Neural cell (in vitro differentiated cells): ENCODE data around the gene ABL2.

Experiments used
- EP300 ChIP-seq: fragments of 450-650 bp; conservative IDR thresholded peaks from 2 replicates; pipeline ENCODE4 v1.6.1; 2014; ENCODE audit warnings: antibody characterized with exemption, mild to moderate bottlenecking, moderate library complexity; ENCODE audit not compliant: poor library complexity, severe bottlenecking
- EZH2 ChIP-seq: fragments of 200-600, 300-800 bp; shearing (Covaris generic), sonication (generic); IDR thresholded peaks from 2 replicates; pipeline ENCODE4 v1.6.1; 2014; ENCODE audit warnings: antibody characterized with exemption, low read length, borderline replicate concordance, mild to moderate bottlenecking; ENCODE audit not compliant: insufficient read depth, poor library complexity, severe bottlenecking
- MXI1 ChIP-seq: fragments of 450-650 bp; conservative IDR thresholded peaks from 2 replicates; pipeline ENCODE4 v1.6.1; 2014; ENCODE audit warnings: antibody characterized with exemption, mild to moderate bottlenecking; ENCODE audit not compliant: poor library complexity, severe bottlenecking
- POLR2AphosphoS5 ChIP-seq: IDR thresholded peaks from 2 replicates; pipeline ENCODE4 v1.6.1; 2012
- RAD21 ChIP-seq: fragments of 450-650 bp; conservative IDR thresholded peaks from 2 replicates; pipeline ENCODE4 v1.6.1; 2014; ENCODE audit warnings: antibody characterized with exemption, mild to moderate bottlenecking, moderate library complexity
- REST ChIP-seq: IDR thresholded peaks from 2 replicates; pipeline ENCODE4 v1.6.1; 2012; ENCODE audit warnings: borderline replicate concordance
- TF ChIP-seq, protein P1 (sequence below): fragments of 450-650 bp; IDR thresholded peaks from 2 replicates; pipeline ENCODE4 v1.5.1; 2014; ENCODE audit warnings: antibody characterized with exemption, mild to moderate bottlenecking, moderate library complexity; ENCODE audit not compliant: poor library complexity, severe bottlenecking

DNA sequence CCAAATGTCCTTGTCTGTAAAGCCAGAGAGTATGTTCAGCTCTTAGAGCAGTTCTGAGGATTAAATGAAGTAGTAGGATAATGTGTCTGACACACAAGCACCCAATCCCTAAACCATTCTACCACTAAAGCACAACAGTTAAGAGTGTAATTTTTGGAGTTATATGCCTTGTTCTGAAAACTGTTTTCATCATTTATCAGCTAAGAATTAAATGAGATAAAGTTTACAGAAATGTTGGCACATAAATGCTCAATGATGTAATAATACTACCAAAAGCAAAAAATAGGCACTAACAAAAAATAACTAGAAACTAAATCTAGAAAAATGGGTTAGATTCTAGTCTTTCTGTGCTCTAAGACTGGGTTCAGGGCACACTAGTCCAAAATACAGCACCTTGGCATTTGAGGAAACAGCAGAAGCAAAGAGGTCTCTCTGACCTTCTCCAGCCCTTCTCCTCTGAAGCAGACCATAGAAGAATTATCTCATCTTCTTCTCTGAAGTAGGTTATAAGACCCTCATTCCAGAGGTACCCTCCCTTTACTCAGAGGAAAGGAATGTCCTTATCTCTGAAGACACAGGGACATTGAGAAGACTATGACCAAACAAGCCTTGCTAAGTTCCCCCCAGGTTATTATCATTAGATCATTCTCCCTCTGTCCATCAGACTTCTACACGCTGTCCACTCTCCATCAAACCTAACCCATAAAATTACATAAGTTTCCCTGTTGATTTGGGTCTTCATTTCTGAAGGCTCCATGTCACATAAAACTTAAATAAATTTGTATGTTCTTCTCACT lies 20.6 kb downstream of the ABL2 start:
- TF ChIP-seq, protein P1, sequence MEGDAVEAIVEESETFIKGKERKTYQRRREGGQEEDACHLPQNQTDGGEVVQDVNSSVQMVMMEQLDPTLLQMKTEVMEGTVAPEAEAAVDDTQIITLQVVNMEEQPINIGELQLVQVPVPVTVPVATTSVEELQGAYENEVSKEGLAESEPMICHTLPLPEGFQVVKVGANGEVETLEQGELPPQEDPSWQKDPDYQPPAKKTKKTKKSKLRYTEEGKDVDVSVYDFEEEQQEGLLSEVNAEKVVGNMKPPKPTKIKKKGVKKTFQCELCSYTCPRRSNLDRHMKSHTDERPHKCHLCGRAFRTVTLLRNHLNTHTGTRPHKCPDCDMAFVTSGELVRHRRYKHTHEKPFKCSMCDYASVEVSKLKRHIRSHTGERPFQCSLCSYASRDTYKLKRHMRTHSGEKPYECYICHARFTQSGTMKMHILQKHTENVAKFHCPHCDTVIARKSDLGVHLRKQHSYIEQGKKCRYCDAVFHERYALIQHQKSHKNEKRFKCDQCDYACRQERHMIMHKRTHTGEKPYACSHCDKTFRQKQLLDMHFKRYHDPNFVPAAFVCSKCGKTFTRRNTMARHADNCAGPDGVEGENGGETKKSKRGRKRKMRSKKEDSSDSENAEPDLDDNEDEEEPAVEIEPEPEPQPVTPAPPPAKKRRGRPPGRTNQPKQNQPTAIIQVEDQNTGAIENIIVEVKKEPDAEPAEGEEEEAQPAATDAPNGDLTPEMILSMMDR = no peak
- TF ChIP-seq RAD21 (no peak), EP300 (no peak), EZH2 (no peak), MXI1 (no peak), POLR2AphosphoS5 (no peak), REST (no peak)
